Muscle of leg (tissue), 11 donors: Measurements from ENCODE around the gene BRD7. TPM values are rescaled to one million over a fixed set of nuclear protein-coding genes. Genes with fewer than 3 reads are reported as not detected.

ENCODE experiments used
- DNase-seq: peaks from one replicate; pipeline ENCODE4 v3.0.0; 2013
- H3K27ac ChIP-seq: one replicate; pipeline ENCODE4 v1.5.1; 2013; ENCODE audit warnings: mild to moderate bottlenecking, low read length, control low read depth
- H3K27me3 ChIP-seq: one replicate; pipeline ENCODE4 v1.6.1; 2013; ENCODE audit warnings: low read length; ENCODE audit not compliant: control insufficient read depth, insufficient read depth
- H3K36me3 ChIP-seq: one replicate; pipeline ENCODE4 v1.6.1; 2013; ENCODE audit warnings: low read length; ENCODE audit not compliant: control insufficient read depth, insufficient read depth
- H3K4me1 ChIP-seq: one replicate; pipeline ENCODE4 v1.6.1; 2013; ENCODE audit warnings: low read length; ENCODE audit not compliant: control insufficient read depth, insufficient read depth
- H3K4me3 ChIP-seq: one replicate; pipeline ENCODE4 v1.5.1; 2013; ENCODE audit warnings: low read length, control low read depth
- H3K9me3 ChIP-seq: replicated peaks from 2 replicates; pipeline ENCODE4 v1.6.1; 2013; ENCODE audit warnings: low read depth, low read length; ENCODE audit not compliant: control insufficient read depth
- whole genome bisulfite sequencing: methylation state at CpG from one replicate; pipeline ENCODE4 v1.1.5; 2013; ENCODE audit warnings: missing lambda C conversion rate; ENCODE audit not compliant: insufficient coverage; 5-methylcytosine and 5-hydroxymethylcytosine counted together
- polyA plus RNA-seq, 8 donors: library from polyadenylated mRNA; unstranded; fragments of 120-200 nt; gene quantifications; one replicate each; pipeline versions ENCODE4 v1.2.1 to v1.2.3, GENCODE V29; 2013; ENCODE audit warnings: inconsistent platforms in 1 of 8, low replicate concordance in 1 of 8; ENCODE audit not compliant: insufficient read length in 8 of 8, insufficient read depth in 1 of 8
- total RNA-seq: library from RNA; stranded (reverse); fragments of 120-200 nt; gene quantifications from one replicate; pipeline ENCODE4 v1.2.4, GENCODE V29; 2013

Gene BRD7
- total and polyA plus RNA-seq, 9 donors, result 56.7 to 76.5 (median 69.5) TPM

GRCh38 chr16:50323335-50324011, 45.3 kb downstream of the BRD7 start:
- DNase-seq, result peak; percentile 51
- no peaks in the 10 kb centered on the region for H3K4me1 ChIP-seq
- H3K27me3 ChIP-seq, result no peaks in the 10 kb centered on the region
- H3K4me3 ChIP-seq, result no peak overlapping the region
- no peak overlapping the region for H3K27ac ChIP-seq
- WGBS, result 78% methylated on average over 10 of the region's 11 CpGs
- H3K36me3 ChIP-seq, result peaks cover 54% of the 10 kb centered on the region
- no peaks in the 10 kb centered on the region for H3K9me3 ChIP-seq

- H3K9me3 ChIP-seq, result no peaks in the 10 kb centered on the region
- no peak for DNase-seq
- H3K4me3 ChIP-seq, result no peak overlapping the region
- H3K27ac ChIP-seq, result no peak overlapping the region
- no peaks in the 10 kb centered on the region for H3K4me1 ChIP-seq
- no peaks in the 10 kb centered on the region for H3K27me3 ChIP-seq
- peaks cover 54% of the 10 kb centered on the region for H3K36me3 ChIP-seq
- WGBS, result no CpG with 5 or more reads among the region's 1 CpG
Measured at GRCh38 chr16:50322333-50322732, 46.5 kb downstream of the BRD7 start.

- H3K27me3 ChIP-seq, result no peaks in the 10 kb centered on the region
- peaks cover 65% of the 10 kb centered on the region for H3K36me3 ChIP-seq
- H3K27ac ChIP-seq, result no peak overlapping the region
- H3K4me1 ChIP-seq, result no peaks in the 10 kb centered on the region
- 42% methylated on average over 1 of the region's 5 CpGs for WGBS
- DNase-seq, result no peak
- no peaks in the 10 kb centered on the region for H3K9me3 ChIP-seq
- no peak overlapping the region for H3K4me3 ChIP-seq
Measured at GRCh38 chr16:50320310-50320709, 48.5 kb downstream of the BRD7 start.

- no peaks in the 10 kb centered on the region for H3K27me3 ChIP-seq
- no peak overlapping the region for H3K4me3 ChIP-seq
- 91% methylated on average over 4 of the region's 9 CpGs for WGBS
- no peaks in the 10 kb centered on the region for H3K9me3 ChIP-seq
- DNase-seq, result no peak
- H3K27ac ChIP-seq, result no peak overlapping the region
- no peaks in the 10 kb centered on the region for H3K4me1 ChIP-seq
- peaks cover 65% of the 10 kb centered on the region for H3K36me3 ChIP-seq
Measured at GRCh38 chr16:50318796-50319578, 49.8 kb downstream of the BRD7 start.

- no peak for DNase-seq
- peaks cover 68% of the 10 kb centered on the region for H3K36me3 ChIP-seq
- 86% methylated on average over 7 of the region's 10 CpGs for WGBS
- no peak overlapping the region for H3K27ac ChIP-seq
- H3K4me1 ChIP-seq, result no peaks in the 10 kb centered on the region
- no peaks in the 10 kb centered on the region for H3K9me3 ChIP-seq
- H3K27me3 ChIP-seq, result no peaks in the 10 kb centered on the region
- no peak overlapping the region for H3K4me3 ChIP-seq
Measured at GRCh38 chr16:50316848-50317630, 51.7 kb downstream of the BRD7 start.

GRCh38 chr16:50316102-50316847, 52.5 kb downstream of the BRD7 start:
- WGBS, result 89% methylated on average over 6 of the region's 12 CpGs

GRCh38 chr16:50315346-50315997, 53.3 kb downstream of the BRD7 start:
- H3K4me1 ChIP-seq, result no peaks in the 10 kb centered on the region
- WGBS, result 69% methylated on average over 12 of the region's 15 CpGs
- no peaks in the 10 kb centered on the region for H3K9me3 ChIP-seq
- no peak overlapping the region for H3K27ac ChIP-seq
- H3K36me3 ChIP-seq, result peaks cover 66% of the 10 kb centered on the region
- DNase-seq, result no peak
- H3K27me3 ChIP-seq, result no peaks in the 10 kb centered on the region
- no peak overlapping the region for H3K4me3 ChIP-seq

More at GRCh38 chr16:50316102-50316847, 52.5 kb downstream of the BRD7 start:
- H3K27ac ChIP-seq, result no peak overlapping the region
- DNase-seq, result no peak
- no peak overlapping the region for H3K4me3 ChIP-seq
- H3K36me3 ChIP-seq, result peaks cover 71% of the 10 kb centered on the region
- no peaks in the 10 kb centered on the region for H3K4me1 ChIP-seq
- H3K9me3 ChIP-seq, result no peaks in the 10 kb centered on the region
- H3K27me3 ChIP-seq, result no peaks in the 10 kb centered on the region

GRCh38 chr16:50314665-50315064, 54.1 kb downstream of the BRD7 start:
- Histone ChIP-seq H3K27me3 (no peaks in the 10 kb centered on the region), H3K4me1 (no peaks in the 10 kb centered on the region), H3K36me3 (peaks cover 58% of the 10 kb centered on the region), H3K9me3 (no peaks in the 10 kb centered on the region), H3K27ac (no peak overlapping the region), H3K4me3 (no peak overlapping the region)
- DNase-seq, result no peak
- WGBS, result 82% methylated on average over 4 of the region's 8 CpGs

- no peaks in the 10 kb centered on the region for H3K27me3 ChIP-seq
- H3K9me3 ChIP-seq, result no peaks in the 10 kb centered on the region
- H3K27ac ChIP-seq, result no peak overlapping the region
- no peaks in the 10 kb centered on the region for H3K4me1 ChIP-seq
- WGBS, result 86% methylated on average over 29 of the region's 31 CpGs
- H3K4me3 ChIP-seq, result no peak overlapping the region
- H3K36me3 ChIP-seq, result peaks cover 52% of the 10 kb centered on the region
- peak; percentile 44 for DNase-seq
Measured at GRCh38 chr16:50313596-50314478, 55.0 kb downstream of the BRD7 start.
